Loucy (cell line): ENCODE results near the gene LHX2.

Source experiments
- EZH2phosphoT487 ChIP-seq: fragments of 200-600 bp; IDR thresholded peaks from 2 replicates; pipeline ENCODE4 v1.6.1; 2018; ENCODE audit warnings: antibody characterized with exemption, mild to moderate bottlenecking, moderate library complexity, borderline replicate concordance
- TF ChIP-seq, protein P1 (sequence below): fragments of 200-600 bp; sonication (generic); conservative IDR thresholded peaks from 2 replicates; pipeline ENCODE4 v1.5.1; 2014; ENCODE audit warnings: mild to moderate bottlenecking, antibody characterized with exemption, low read length

GRCh38 chr9:124014956-124015660, 3.5 kb downstream of the LHX2 start:
- TF ChIP-seq, protein P1, sequence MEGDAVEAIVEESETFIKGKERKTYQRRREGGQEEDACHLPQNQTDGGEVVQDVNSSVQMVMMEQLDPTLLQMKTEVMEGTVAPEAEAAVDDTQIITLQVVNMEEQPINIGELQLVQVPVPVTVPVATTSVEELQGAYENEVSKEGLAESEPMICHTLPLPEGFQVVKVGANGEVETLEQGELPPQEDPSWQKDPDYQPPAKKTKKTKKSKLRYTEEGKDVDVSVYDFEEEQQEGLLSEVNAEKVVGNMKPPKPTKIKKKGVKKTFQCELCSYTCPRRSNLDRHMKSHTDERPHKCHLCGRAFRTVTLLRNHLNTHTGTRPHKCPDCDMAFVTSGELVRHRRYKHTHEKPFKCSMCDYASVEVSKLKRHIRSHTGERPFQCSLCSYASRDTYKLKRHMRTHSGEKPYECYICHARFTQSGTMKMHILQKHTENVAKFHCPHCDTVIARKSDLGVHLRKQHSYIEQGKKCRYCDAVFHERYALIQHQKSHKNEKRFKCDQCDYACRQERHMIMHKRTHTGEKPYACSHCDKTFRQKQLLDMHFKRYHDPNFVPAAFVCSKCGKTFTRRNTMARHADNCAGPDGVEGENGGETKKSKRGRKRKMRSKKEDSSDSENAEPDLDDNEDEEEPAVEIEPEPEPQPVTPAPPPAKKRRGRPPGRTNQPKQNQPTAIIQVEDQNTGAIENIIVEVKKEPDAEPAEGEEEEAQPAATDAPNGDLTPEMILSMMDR, result no peak
- no peak for TF ChIP-seq EZH2phosphoT487
